PC-3 (cell line): Measurements from ENCODE around the gene MRPS22.

Experiments used
- CTCF ChIP-seq: fragments of 300-600 bp; sonication (generic); conservative IDR thresholded peaks from 2 replicates; pipeline ENCODE4 v1.5.1; 2017; ENCODE audit warnings: antibody characterized with exemption, low read depth, mild to moderate bottlenecking, low read length
- EZH2 ChIP-seq: fragments of 300-600 bp; sonication (generic); IDR thresholded peaks from one replicate; pipeline ENCODE4 v1.6.1; 2017; ENCODE audit warnings: antibody characterized with exemption, mild to moderate bottlenecking, low read length; ENCODE audit not compliant: unreplicated experiment

GRCh38 chr3:139301654-139302053 is 42.2 kb upstream of the MRPS22 start:
- TF ChIP-seq EZH2, result no peak
- TF ChIP-seq CTCF, result no peak
